Calu3 (cell line): ENCODE results near the gene GASK1B. TPM values are rescaled to one million over a fixed set of nuclear protein-coding genes. Genes with fewer than 3 reads are reported as not detected.

ENCODE experiments used
- Bru-seq: library from RNA; stranded (reverse); fragments of 400-500 nt; gene quantifications from one replicate; lab custom pipeline; 2021; lab: Mats Ljungman, UMichigan
- BruChase-seq, 2 experiments: library from RNA; stranded (reverse); fragments of 400-500 nt; gene quantifications; one replicate each; lab custom pipeline; 2021; lab: Mats Ljungman, UMichigan
- BruUV-seq: library from RNA; stranded (reverse); fragments of 400-500 nt; replicated peaks from 2 replicates; lab custom pipeline; 2021; lab: Mats Ljungman, UMichigan
- CTCF ChIA-PET: fragments of 300-600 bp; sonication (Branson Sonifier 250); formaldehyde crosslinking; loops from one replicate; lab custom pipeline; 2022; ENCODE audit warnings: antibody characterized with exemption; lab: Charles Lee
- DNase-seq: peaks from one replicate; pipeline ENCODE4 v3.0.0; 2022
- H3K27ac Mint-ChIP-seq: one replicate; pipeline ENCODE4 v1.8.0; 2022; ENCODE audit warnings: mixed read lengths; ENCODE audit not compliant: unreplicated experiment
- H3K27me3 Mint-ChIP-seq: one replicate; pipeline ENCODE4 v1.8.0; 2022; ENCODE audit warnings: mixed read lengths; ENCODE audit not compliant: unreplicated experiment
- H3K36me3 Mint-ChIP-seq: one replicate; pipeline ENCODE4 v1.8.0; 2022; ENCODE audit warnings: mild to moderate bottlenecking, moderate library complexity, mixed read lengths; ENCODE audit not compliant: insufficient read depth, unreplicated experiment
- H3K4me1 Mint-ChIP-seq: one replicate; pipeline ENCODE4 v1.8.0; 2022; ENCODE audit warnings: mild to moderate bottlenecking, low read depth, mixed read lengths; ENCODE audit not compliant: unreplicated experiment
- H3K4me3 Mint-ChIP-seq: one replicate; pipeline ENCODE4 v1.8.0; 2022; ENCODE audit warnings: mild to moderate bottlenecking, low read depth, moderate library complexity, mixed read lengths; ENCODE audit not compliant: unreplicated experiment
- H3K9me3 Mint-ChIP-seq: one replicate; pipeline ENCODE4 v1.8.0; 2022; ENCODE audit warnings: low read depth, mixed read lengths; ENCODE audit not compliant: unreplicated experiment
- CTCF ChIP-seq: fragments of 200-600 bp; IDR thresholded peaks from one replicate; pipeline ENCODE4 v1.8.0; 2022; ENCODE audit warnings: antibody characterized with exemption; ENCODE audit not compliant: unreplicated experiment
- intact Hi-C: fragments of 100-400 bp; cut with micrococcal nuclease; formaldehyde crosslinking; loops from one replicate; pipeline ENCODE4 v1.10.0; 2022; ENCODE audit not compliant: unreplicated experiment
- long read RNA-seq: library from polyadenylated mRNA; stranded (forward); transcript quantifications from one replicate; pipeline ENCODE4 v2.0.0, GENCODE V29; 2022
- total RNA-seq: library from RNA; stranded (reverse); gene quantifications from 2 replicates; pipeline ENCODE4 v1.2.3, GENCODE V29; 2022

GASK1B gene
- total RNA-seq = 1.4 and 2.3 TPM in 2 replicates
- Bru-seq, nascent RNA = percentile 32 among the genes with signal in this experiment
- percentile 34 among the genes with signal in this experiment for BruChase-seq, experiment 1, labeled RNA remaining after a 6-hour chase
- percentile 31 among the genes with signal in this experiment for BruChase-seq, experiment 2, labeled RNA remaining after a 2-hour chase
- long read RNA-seq, full-length matches to known transcripts = 1 of 2 reads
- long read RNA-seq, partial matches to known transcripts = 1 of 2 reads
- long read RNA-seq, other reads (novel, unspliced or antisense) = 0 of 2 reads

- no peak for TF ChIP-seq CTCF
- peak within 1 kb of the TSS; percentile 48 for H3K4me3 Mint-ChIP-seq
- CTCF ChIA-PET = interaction anchor here (0.9 to 1.0 kb wide), 3 partner anchors 139 to 182 kb away, joined by 3 to 4 read pairs (median 3); no protein-coding TSS in a partner anchor
Measured at GRCh38 chr4:158172261-158173258, at the start of gene GASK1B. GASK1B (minus strand) TSS chr4:158173025; CDS start chr4:158171375, 1,650 bp downstream.

GRCh38 chr4:158219623-158220022 is 46.8 kb upstream of the GASK1B start:
- CTCF ChIA-PET = interaction anchor here (0.6 kb wide), 1 partner anchor 36 kb away, joined by 4 read pairs; no protein-coding TSS in a partner anchor
- no peaks in the 10 kb centered on the region for H3K36me3 Mint-ChIP-seq
- H3K27ac Mint-ChIP-seq = no peak overlapping the region
- DNase-seq = no peak
- no peaks in the 10 kb centered on the region for H3K27me3 Mint-ChIP-seq
- no TSS peak for BruUV-seq
- intact Hi-C loops = no loop called here
- H3K4me1 Mint-ChIP-seq = no peaks in the 10 kb centered on the region
- H3K9me3 Mint-ChIP-seq = no peaks in the 10 kb centered on the region
- H3K4me3 Mint-ChIP-seq = no peak overlapping the region
- no peak for TF ChIP-seq CTCF

More at GRCh38 chr4:158172261-158173258, at the start of gene GASK1B:
- intact Hi-C loops = loop anchor here (1.0 to 5.0 kb wide), 2 partner anchors 80 to 180 kb away; no protein-coding TSS in a partner anchor
- BruUV-seq = no TSS peak
- Mint-ChIP-seq H3K36me3 (peaks cover 9% of the 10 kb centered on the region), H3K27me3 (no peaks in the 10 kb centered on the region), H3K4me1 (peaks cover 36% of the 10 kb centered on the region), H3K27ac (peak within 1 kb of the TSS; percentile 63), H3K9me3 (no peaks in the 10 kb centered on the region)
- peak; percentile 28 for DNase-seq

- Mint-ChIP-seq H3K36me3 (no peaks in the 10 kb centered on the region), H3K27me3 (no peaks in the 10 kb centered on the region), H3K27ac (no peak overlapping the region), H3K9me3 (no peaks in the 10 kb centered on the region), H3K4me1 (no peaks in the 10 kb centered on the region), H3K4me3 (no peak overlapping the region)
- TF ChIP-seq CTCF = no peak
- BruUV-seq = no TSS peak
- CTCF ChIA-PET = no interaction called here
- DNase-seq = no peak
- intact Hi-C loops = no loop called here
Measured at GRCh38 chr4:158217763-158218162, 44.9 kb upstream of the GASK1B start.

- no peak for DNase-seq
- H3K9me3 Mint-ChIP-seq = no peaks in the 10 kb centered on the region
Measured at GRCh38 chr4:158214856-158215255, 42.0 kb upstream of the GASK1B start.

More at GRCh38 chr4:158214856-158215255, 42.0 kb upstream of the GASK1B start:
- no peak for TF ChIP-seq CTCF
- Mint-ChIP-seq H3K4me1 (no peaks in the 10 kb centered on the region), H3K4me3 (no peak overlapping the region), H3K36me3 (peaks cover 8% of the 10 kb centered on the region), H3K27me3 (no peaks in the 10 kb centered on the region), H3K27ac (no peak overlapping the region)
- intact Hi-C loops = no loop called here
- CTCF ChIA-PET = no interaction called here
- BruUV-seq = no TSS peak
